SH-SY5Y (cell line): Measurements from ENCODE around the gene PRDM16.

Source experiments
- GATA2 ChIP-seq: IDR thresholded peaks from 2 replicates; pipeline ENCODE4 v1.6.1; 2011; ENCODE audit warnings: mild to moderate bottlenecking, low read depth, low read length
- GATA3 ChIP-seq: IDR thresholded peaks from 2 replicates; pipeline ENCODE4 v1.6.1; 2011; ENCODE audit warnings: low read depth, mild to moderate bottlenecking, low read length, moderate library complexity

GRCh38 chr1:3332043-3332442 is 263.0 kb downstream of the PRDM16 start:
- no peak for TF ChIP-seq GATA2
- TF ChIP-seq GATA3: no peak
